WTC11 (cell line): ENCODE data around the gene XRCC4.

Source experiments
- CTCF ChIP-seq: fragments of 200-600 bp; IDR thresholded peaks from 2 replicates; pipeline ENCODE4 v1.8.0; 2022; ENCODE audit warnings: antibody characterized with exemption
- ESRRA ChIP-seq: sonication (generic); formaldehyde crosslinking; IDR thresholded peaks from 2 replicates; pipeline ENCODE4 v1.8.1; 2022; ENCODE audit warnings: mild to moderate bottlenecking, missing genetic modification reagents, borderline replicate concordance
- IRF1 ChIP-seq: sonication (generic); formaldehyde crosslinking; IDR thresholded peaks from 2 replicates; pipeline ENCODE4 v1.8.0; 2023; ENCODE audit warnings: missing genetic modification reagents
- KAT7 ChIP-seq: sonication (generic); formaldehyde crosslinking; IDR thresholded peaks from 2 replicates; pipeline ENCODE4 v1.8.1; 2023; ENCODE audit warnings: missing genetic modification reagents, mild to moderate bottlenecking, borderline replicate concordance
- RORB ChIP-seq: fragments of 250-450 bp; sonication (Bioruptor Pico); IDR thresholded peaks from 2 replicates; pipeline ENCODE4 v1.9.0; 2021; ENCODE audit warnings: mild to moderate bottlenecking
- TF ChIP-seq, protein P1 (sequence below): sonication (generic); formaldehyde crosslinking; IDR thresholded peaks from 2 replicates; pipeline ENCODE4 v1.8.0; 2023; ENCODE audit warnings: missing genetic modification reagents, mild to moderate bottlenecking, borderline replicate concordance
- TF ChIP-seq, protein P2 (sequence below): fragments of 250-450 bp; sonication (Bioruptor Pico); IDR thresholded peaks from 2 replicates; pipeline ENCODE4 v2.1.2; 2022; ENCODE audit warnings: mild to moderate bottlenecking, moderate library complexity

GRCh38 chr5:83256091-83256780, 178.9 kb downstream of the XRCC4 start:
- TF ChIP-seq IRF1 (CRISPR knock-in tag): no peak
- TF ChIP-seq CTCF: no peak
- TF ChIP-seq KAT7 (CRISPR knock-in tag): no peak
- TF ChIP-seq, protein P1, sequence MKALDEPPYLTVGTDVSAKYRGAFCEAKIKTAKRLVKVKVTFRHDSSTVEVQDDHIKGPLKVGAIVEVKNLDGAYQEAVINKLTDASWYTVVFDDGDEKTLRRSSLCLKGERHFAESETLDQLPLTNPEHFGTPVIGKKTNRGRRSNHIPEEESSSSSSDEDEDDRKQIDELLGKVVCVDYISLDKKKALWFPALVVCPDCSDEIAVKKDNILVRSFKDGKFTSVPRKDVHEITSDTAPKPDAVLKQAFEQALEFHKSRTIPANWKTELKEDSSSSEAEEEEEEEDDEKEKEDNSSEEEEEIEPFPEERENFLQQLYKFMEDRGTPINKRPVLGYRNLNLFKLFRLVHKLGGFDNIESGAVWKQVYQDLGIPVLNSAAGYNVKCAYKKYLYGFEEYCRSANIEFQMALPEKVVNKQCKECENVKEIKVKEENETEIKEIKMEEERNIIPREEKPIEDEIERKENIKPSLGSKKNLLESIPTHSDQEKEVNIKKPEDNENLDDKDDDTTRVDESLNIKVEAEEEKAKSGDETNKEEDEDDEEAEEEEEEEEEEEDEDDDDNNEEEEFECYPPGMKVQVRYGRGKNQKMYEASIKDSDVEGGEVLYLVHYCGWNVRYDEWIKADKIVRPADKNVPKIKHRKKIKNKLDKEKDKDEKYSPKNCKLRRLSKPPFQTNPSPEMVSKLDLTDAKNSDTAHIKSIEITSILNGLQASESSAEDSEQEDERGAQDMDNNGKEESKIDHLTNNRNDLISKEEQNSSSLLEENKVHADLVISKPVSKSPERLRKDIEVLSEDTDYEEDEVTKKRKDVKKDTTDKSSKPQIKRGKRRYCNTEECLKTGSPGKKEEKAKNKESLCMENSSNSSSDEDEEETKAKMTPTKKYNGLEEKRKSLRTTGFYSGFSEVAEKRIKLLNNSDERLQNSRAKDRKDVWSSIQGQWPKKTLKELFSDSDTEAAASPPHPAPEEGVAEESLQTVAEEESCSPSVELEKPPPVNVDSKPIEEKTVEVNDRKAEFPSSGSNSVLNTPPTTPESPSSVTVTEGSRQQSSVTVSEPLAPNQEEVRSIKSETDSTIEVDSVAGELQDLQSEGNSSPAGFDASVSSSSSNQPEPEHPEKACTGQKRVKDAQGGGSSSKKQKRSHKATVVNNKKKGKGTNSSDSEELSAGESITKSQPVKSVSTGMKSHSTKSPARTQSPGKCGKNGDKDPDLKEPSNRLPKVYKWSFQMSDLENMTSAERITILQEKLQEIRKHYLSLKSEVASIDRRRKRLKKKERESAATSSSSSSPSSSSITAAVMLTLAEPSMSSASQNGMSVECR: no peak
- TF ChIP-seq RORB: no peak
- TF ChIP-seq ESRRA (CRISPR knock-in tag): no peak
- TF ChIP-seq, protein P2, sequence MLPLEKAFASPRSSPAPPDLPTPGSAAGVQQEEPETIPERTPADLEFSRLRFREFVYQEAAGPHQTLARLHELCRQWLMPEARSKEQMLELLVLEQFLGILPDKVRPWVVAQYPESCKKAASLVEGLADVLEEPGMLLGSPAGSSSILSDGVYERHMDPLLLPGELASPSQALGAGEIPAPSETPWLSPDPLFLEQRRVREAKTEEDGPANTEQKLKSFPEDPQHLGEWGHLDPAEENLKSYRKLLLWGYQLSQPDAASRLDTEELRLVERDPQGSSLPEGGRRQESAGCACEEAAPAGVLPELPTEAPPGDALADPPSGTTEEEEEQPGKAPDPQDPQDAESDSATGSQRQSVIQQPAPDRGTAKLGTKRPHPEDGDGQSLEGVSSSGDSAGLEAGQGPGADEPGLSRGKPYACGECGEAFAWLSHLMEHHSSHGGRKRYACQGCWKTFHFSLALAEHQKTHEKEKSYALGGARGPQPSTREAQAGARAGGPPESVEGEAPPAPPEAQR (CRISPR knock-in tag): no peak
